ENCODE results near the gene MYO9A.

- no peak for TF ChIP-seq CTCF (IDR thresholded peaks at IDR 0.05; ENCODE audit: insufficient read depth, low read length)
- TF ChIP-seq REST (IDR thresholded peaks at IDR 0.05; ENCODE audit: insufficient replicate concordance, low read depth): no peak
- TF ChIP-seq POLR2AphosphoS5 (IDR thresholded peaks at IDR 0.05; ENCODE audit: low read depth): no peak
Observed at GRCh38 chr15:71957026-71957425, 160.9 kb downstream of the MYO9A start.
